Measurements from ENCODE around the gene DENND6B.

Gene DENND6B

DNA sequence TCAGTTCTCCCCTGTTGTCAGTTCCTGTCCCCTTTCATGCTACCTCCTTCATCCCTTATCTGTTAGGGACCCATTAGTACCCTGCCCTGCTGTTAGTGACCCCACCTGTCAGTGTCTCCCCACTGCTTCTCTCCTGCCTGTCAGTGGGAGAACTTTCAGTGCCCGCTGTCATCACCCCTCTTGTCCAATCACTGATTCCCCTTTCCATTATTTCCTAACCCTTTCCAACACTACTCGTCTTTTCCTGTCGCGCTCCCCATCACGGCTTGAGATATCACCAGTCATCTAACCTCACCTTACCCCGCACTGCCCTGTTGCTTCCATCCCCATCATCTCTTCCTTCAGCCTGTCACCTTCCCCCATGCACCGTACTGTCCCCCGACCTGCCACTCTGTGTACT lies 20.3 kb upstream of the DENND6B start:
- no peak for DNase-seq (ENCODE audit: low read depth)
- no peak overlapping the region for H3K4me3 ChIP-seq (ENCODE audit: control insufficient read depth, low read depth, low read length)

DNA sequence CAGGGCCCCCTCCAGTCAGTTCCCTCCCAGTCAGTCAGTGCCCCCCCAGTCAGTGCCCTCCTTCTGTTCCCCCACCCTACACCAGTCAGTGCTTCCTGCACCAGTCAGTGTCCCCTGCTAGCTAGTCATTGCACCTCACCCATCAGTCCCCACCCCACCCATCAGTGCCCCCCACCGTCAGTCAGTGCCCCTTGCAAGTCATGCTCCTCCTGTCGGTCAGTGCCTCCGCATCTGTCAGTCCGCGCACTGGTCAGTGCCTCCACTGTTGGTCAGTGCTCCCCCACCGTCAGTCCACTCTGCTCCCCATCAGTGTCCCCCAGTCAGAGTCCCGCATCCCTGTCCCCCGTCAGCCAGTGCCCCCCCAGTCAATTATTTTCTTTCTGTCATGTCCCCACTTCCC lies 19.7 kb upstream of the DENND6B start:
- H3K4me3 ChIP-seq (ENCODE audit: control insufficient read depth, low read depth, low read length), result no peak overlapping the region
- DNase-seq (ENCODE audit: low read depth), result no peak
- TF ChIP-seq, protein P1, sequence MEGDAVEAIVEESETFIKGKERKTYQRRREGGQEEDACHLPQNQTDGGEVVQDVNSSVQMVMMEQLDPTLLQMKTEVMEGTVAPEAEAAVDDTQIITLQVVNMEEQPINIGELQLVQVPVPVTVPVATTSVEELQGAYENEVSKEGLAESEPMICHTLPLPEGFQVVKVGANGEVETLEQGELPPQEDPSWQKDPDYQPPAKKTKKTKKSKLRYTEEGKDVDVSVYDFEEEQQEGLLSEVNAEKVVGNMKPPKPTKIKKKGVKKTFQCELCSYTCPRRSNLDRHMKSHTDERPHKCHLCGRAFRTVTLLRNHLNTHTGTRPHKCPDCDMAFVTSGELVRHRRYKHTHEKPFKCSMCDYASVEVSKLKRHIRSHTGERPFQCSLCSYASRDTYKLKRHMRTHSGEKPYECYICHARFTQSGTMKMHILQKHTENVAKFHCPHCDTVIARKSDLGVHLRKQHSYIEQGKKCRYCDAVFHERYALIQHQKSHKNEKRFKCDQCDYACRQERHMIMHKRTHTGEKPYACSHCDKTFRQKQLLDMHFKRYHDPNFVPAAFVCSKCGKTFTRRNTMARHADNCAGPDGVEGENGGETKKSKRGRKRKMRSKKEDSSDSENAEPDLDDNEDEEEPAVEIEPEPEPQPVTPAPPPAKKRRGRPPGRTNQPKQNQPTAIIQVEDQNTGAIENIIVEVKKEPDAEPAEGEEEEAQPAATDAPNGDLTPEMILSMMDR (IDR thresholded peaks at IDR 0.05; ENCODE audit: control insufficient read depth, insufficient read depth, low read depth, low read length, missing control alignments), result no peak

More for the DNA sequence above, 20.3 kb upstream of the DENND6B start:
- TF ChIP-seq, protein P1 (IDR thresholded peaks at IDR 0.05; ENCODE audit: control insufficient read depth, insufficient read depth, low read depth, low read length, missing control alignments), result no peak

DNA sequence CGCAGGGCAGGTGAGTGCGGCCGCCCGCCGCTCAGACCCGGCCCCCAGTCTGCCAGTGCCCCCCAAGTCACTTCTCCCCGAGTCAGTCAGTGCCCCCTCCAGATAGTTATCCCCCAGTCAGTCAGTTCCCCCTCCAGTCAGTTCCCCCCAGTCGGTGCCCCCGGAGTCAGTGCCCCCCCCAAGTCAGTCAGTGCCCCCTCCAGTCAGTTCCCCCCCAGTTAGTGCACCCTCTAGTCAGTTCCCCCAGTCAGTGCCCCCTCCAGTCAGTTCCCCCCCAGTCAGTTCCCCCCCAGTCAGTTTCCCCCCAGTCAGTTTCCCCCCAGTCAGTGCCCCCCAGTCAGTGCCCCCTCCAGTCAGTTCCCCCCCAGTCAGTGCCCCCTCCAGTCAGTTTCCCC lies 16.7 kb upstream of the DENND6B start:
- DNase-seq (ENCODE audit: low read depth), result no peak
- TF ChIP-seq, protein P1 (IDR thresholded peaks at IDR 0.05; ENCODE audit: control insufficient read depth, insufficient read depth, low read depth, low read length, missing control alignments), result no peak
- peak overlapping the region; percentile 74 for H3K4me3 ChIP-seq (ENCODE audit: control insufficient read depth, low read depth, low read length)

DNA sequence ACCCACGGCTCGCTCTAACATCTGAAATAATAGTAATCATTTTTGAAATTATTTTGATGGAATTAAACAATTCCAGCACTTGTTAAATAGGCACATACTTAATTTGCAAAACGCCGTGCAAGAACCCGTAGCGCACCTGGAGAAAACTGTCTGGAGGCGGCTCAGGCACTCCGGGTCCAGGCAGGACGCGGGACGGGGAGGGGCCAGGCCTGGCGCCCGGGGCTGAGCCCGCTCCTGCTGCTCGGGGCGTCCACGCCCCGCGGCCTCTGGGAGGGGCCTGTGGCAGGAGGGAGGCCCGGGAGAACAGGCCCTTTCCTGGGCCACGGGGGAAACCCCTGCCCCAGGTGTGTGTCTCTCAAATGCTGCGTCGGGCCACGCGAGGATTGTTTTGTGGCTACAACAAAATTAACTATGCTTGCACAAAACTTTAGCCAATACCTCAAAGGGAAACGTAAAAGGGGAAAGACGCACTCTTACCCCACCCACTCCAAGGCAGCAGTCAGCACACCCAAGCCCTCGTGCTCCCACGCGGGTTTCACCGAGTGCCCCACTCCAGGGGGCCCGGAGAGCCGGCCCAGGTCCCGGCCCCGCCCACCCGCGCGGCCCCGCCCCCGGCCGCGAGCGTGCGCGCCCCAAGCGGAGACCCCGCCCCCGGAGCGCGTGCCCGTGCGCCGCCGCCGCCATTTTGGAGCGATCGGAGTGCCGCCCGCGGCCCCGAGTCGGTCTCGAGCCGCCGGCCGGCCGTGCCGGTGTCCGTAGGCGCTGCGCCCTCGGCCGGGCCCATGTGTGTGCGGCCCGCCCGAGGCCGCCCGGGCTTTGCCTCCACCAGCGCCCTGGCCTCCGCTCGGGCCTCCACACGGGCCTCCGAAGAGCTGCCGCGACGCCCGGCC lies 16.1 kb upstream of the DENND6B start, which contains the start of gene PPP6R2:
Gene PPP6R2 (plus strand): TSS at position 677 of the 890 bp plus-strand sequence. CDS start 50,582 bp downstream, outside the sequence.
- TF ChIP-seq, protein P1 (IDR thresholded peaks at IDR 0.05; ENCODE audit: control insufficient read depth, insufficient read depth, low read depth, low read length, missing control alignments), result no peak
- DNase-seq (ENCODE audit: low read depth), result no peak
- H3K4me3 ChIP-seq (ENCODE audit: control insufficient read depth, low read depth, low read length), result peak within 1 kb of the TSS; percentile 74

DNA sequence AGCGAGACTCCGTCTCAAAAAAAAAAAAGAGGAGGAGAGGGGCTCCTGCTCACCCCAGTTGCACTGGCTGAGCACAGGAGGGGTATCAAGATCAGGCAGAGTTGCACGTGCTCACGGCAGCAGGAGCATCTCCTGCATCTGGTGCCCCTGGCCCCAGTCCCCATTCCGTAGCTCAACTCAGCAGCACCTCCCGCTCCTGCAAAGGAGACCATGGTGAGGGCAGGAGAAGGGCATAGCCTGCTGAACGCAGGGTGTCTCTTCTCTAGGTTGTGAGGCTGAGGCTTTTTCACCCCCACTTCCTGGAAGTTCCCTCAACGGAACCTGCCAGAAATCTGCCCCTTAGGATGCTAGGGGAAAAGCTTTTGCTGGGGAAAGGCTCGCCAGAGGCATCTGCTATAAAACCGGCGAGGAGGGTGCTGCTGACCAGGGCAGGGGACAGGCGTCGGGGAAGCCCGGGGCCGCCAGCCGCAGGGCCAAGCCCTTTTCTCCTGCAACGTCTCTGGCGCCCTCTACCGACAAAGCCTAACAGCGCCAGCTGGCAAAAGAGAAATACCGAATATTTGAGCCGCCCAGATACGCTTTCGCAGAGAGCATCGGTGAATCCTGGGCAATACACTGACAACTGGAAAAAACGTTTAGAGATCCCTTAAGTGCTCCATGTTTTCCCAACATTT lies 15.3 kb upstream of the DENND6B start:
- no peak for DNase-seq (ENCODE audit: low read depth)
- H3K4me3 ChIP-seq (ENCODE audit: control insufficient read depth, low read depth, low read length), result peak overlapping the region; percentile 55
- TF ChIP-seq, protein P1 (IDR thresholded peaks at IDR 0.05; ENCODE audit: control insufficient read depth, insufficient read depth, low read depth, low read length, missing control alignments), result peak; percentile 97

DNA sequence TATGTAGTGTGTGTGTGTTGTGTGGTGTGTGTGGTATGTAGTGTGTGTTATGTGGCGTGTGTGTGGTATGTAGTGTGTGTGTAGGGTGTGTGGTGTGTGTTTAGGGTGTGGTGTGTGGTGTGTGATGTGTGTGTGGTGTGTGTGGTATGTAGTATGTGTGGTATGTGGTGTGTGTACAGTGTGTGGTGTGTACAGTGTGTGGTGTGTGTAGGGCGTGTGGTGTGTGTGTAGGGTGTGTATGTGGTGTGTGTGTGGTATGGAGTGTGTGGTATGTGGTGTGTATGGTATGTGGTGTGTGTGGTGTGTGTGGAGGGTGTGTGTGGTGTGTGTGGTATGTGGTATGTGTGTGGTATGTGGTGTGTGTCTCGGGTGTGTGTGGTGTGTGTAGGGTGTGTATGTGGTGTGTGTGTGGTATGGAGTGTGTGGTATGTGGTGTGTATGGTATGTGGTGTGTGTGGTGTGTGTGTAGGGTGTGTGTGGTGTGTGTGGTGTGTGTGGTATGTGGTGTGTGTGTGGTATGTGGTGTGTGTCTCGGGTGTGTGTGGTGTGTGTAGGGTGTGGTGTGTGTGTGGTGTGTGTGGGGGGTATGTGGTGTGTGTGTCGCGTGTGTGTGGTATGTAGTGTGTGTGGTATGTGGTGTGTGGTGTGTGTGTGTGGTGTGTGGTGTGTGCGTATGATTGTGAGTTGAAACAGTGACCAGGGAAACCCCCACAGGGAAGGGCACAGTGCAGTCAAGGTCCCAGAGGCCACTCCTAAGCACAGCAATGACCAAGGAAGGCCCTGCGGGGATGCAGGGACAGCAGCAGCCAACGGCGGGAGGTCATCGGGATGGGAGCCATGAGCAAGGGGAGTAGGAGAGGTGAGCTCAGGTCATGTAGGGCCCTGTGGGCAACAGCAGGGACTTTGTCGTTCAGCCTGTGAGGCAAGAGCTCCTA lies 13.4 kb upstream of the DENND6B start:
- TF ChIP-seq, protein P1 (IDR thresholded peaks at IDR 0.05; ENCODE audit: control insufficient read depth, insufficient read depth, low read depth, low read length, missing control alignments), result no peak
- DNase-seq (ENCODE audit: low read depth), result no peak
- no peak overlapping the region for H3K4me3 ChIP-seq (ENCODE audit: control insufficient read depth, low read depth, low read length)
